ENCODE results near the gene ABTB2.

- TF ChIP-seq EP300 (IDR thresholded peaks at IDR 0.05; ENCODE audit: borderline replicate concordance in 1 of 2, low read depth in 1 of 2, low read length in 1 of 2): no peak
- TF ChIP-seq REST (IDR thresholded peaks at IDR 0.05; ENCODE audit: low read depth, low read length): no peak
- TF ChIP-seq CTCF (IDR thresholded peaks at IDR 0.05): no peak
- TF ChIP-seq RAD21 (IDR thresholded peaks at IDR 0.05; ENCODE audit: low read length): no peak
- no peak for TF ChIP-seq ZBTB33 (IDR thresholded peaks at IDR 0.05; ENCODE audit: borderline replicate concordance, low read depth)
- TF ChIP-seq POLR2AphosphoS5 (IDR thresholded peaks at IDR 0.05; ENCODE audit: low read depth, low read length): no peak
- TF ChIP-seq MXI1 (IDR thresholded peaks at IDR 0.05; ENCODE audit: low read depth, low read length): no peak
- TF ChIP-seq USF1 (IDR thresholded peaks at IDR 0.05; ENCODE audit: borderline replicate concordance, low read depth): no peak
- TF ChIP-seq MAX (IDR thresholded peaks at IDR 0.05; ENCODE audit: low read depth): no peak
- no peak for TF ChIP-seq ELF1 (IDR thresholded peaks at IDR 0.05)
- TF ChIP-seq JUND (IDR thresholded peaks at IDR 0.05): no peak
Observed at GRCh38 chr11:34155757-34156062, 202.1 kb downstream of the ABTB2 start.

All from SK-N-SH (cell line).